Measurements from ENCODE around the gene AFMID.

AFMID gene

DNA sequence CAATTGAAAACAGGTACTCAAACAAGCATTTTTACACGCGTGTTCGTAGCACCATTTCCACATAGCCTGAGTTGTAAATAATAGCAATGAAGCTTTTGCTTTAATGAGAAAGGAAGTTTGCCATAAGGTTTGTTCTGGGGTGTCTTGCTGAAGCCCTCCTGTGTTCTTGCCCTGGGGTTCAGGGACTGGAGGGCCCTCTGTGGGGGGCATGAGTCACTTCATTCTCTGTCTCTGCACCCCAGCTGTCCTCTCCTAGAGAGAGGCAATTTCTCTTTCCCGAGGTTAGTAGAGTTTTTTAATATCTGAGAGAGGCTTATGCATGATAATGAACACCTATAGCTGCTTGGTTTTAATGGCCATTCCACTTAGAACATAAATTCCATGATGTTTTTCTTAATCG is 9.6 kb downstream of the AFMID start:
- Histone ChIP-seq H2BK5ac (ENCODE audit: low read depth, low read length, poor library complexity, severe bottlenecking) (no peak overlapping the region), H2AFZ (ENCODE audit: low read depth, low read length) (no peak overlapping the region), H2BK15ac (ENCODE audit: low read depth, poor library complexity, severe bottlenecking) (no peak overlapping the region), H3K36me3 (ENCODE audit: control insufficient read depth in 1 of 2, insufficient read depth in 2 of 2, low read depth in 1 of 2, low read length in 2 of 2) (peaks cover 5 to 19% of the 10 kb centered on the region in 2 experiments), H3K4me3 (ENCODE audit: insufficient read depth in 1 of 2, low read depth in 1 of 2, low read length in 2 of 2) (no peak overlapping the region), H3K4ac (ENCODE audit: low read depth in 1 of 2, low read length in 2 of 2) (no peak overlapping the region), H3K27me3 (ENCODE audit: control insufficient read depth in 1 of 2, insufficient read depth in 1 of 2, low read length in 2 of 2) (no peaks in the 10 kb centered on the region), H3K4me2 (ENCODE audit: low read length, poor library complexity, severe bottlenecking) (no peak overlapping the region), H3K4me1 (ENCODE audit: control insufficient read depth, insufficient read depth, low read depth, low read length) (peaks cover 19% of the 10 kb centered on the region), H2BK12ac (ENCODE audit: low read length in 2 of 2) (no peak overlapping the region), H2BK120ac (ENCODE audit: low read depth, low read length) (no peak overlapping the region), H3K79me1 (replicated peaks; ENCODE audit: low read length, poor library complexity, severe bottlenecking) (peaks cover 5% of the 10 kb centered on the region), H3K23ac (ENCODE audit: low read length in 2 of 2) (no peak overlapping the region), H3K27ac (ENCODE audit: low read length, poor library complexity, severe bottlenecking) (peak overlapping the region; percentile 21), H3K9me3 (ENCODE audit: control insufficient read depth, low read length) (no peaks in the 10 kb centered on the region), H2AK5ac (ENCODE audit: low read length, severe bottlenecking) (no peak overlapping the region), H4K91ac (ENCODE audit: low read length) (no peak overlapping the region), H3K18ac (ENCODE audit: low read depth in 1 of 2, low read length in 2 of 2) (no peak overlapping the region), H3K14ac (ENCODE audit: low read length in 2 of 2) (no peak overlapping the region), H3K9ac (ENCODE audit: low read length) (no peak overlapping the region), H4K8ac (ENCODE audit: low read length) (no peak overlapping the region)
- DNase-seq: no peak
- 98% methylated on average over 4 of the region's 5 CpGs for WGBS

DNA sequence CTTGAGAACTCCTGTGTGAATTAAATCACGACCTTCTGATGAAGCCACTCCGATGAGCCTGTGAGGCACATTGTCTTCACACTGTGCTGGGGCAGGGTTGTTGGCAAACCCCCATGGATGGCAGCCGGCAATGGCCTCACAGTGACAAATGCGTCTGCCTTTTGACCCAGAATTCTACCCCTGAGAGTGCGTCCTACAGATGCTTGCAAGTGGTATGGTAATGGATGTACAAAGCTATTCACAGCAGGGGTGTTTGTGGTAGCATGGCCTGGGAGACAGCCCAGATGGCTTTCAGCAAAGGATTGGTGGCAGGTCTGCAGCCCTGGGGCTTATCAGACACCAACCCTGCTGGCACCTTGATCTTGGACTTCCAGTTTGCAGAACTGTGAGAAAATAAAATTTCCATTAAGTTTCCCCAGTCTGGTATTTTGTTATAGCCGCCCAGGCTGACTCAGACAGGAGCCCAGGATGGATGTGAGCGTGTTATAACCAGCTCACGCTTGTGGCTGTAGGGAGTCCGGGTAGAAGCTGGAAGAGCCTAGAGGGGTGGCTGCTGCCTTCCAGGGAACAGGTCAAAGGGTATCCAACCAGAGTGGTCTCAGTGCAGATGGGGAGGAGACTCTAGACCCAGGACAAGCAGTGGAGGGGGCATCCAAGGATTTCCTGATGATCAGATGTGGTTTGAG is 10.1 kb downstream of the AFMID start:
- Histone ChIP-seq H3K14ac (ENCODE audit: low read length in 2 of 2) (no peak overlapping the region), H3K4ac (ENCODE audit: low read depth in 1 of 2, low read length in 2 of 2) (no peak overlapping the region), H3K18ac (ENCODE audit: low read depth in 1 of 2, low read length in 2 of 2) (no peak overlapping the region), H2AK5ac (ENCODE audit: low read length, severe bottlenecking) (no peak overlapping the region), H3K4me3 (ENCODE audit: insufficient read depth in 1 of 2, low read depth in 1 of 2, low read length in 2 of 2) (no peak overlapping the region), H3K36me3 (ENCODE audit: control insufficient read depth in 1 of 2, insufficient read depth in 2 of 2, low read depth in 1 of 2, low read length in 2 of 2) (peaks cover 5 to 19% of the 10 kb centered on the region in 2 experiments), H3K9me3 (ENCODE audit: control insufficient read depth, low read length) (no peaks in the 10 kb centered on the region), H3K23ac (ENCODE audit: low read length in 2 of 2) (no peak overlapping the region), H4K91ac (ENCODE audit: low read length) (no peak overlapping the region), H3K4me2 (ENCODE audit: low read length, poor library complexity, severe bottlenecking) (no peak overlapping the region), H2BK12ac (ENCODE audit: low read length in 2 of 2) (no peak overlapping the region), H3K4me1 (ENCODE audit: control insufficient read depth, insufficient read depth, low read depth, low read length) (peaks cover 19% of the 10 kb centered on the region), H2AFZ (ENCODE audit: low read depth, low read length) (no peak overlapping the region), H2BK120ac (ENCODE audit: low read depth, low read length) (no peak overlapping the region), H2BK5ac (ENCODE audit: low read depth, low read length, poor library complexity, severe bottlenecking) (no peak overlapping the region), H3K27me3 (ENCODE audit: control insufficient read depth in 1 of 2, insufficient read depth in 1 of 2, low read length in 2 of 2) (no peaks in the 10 kb centered on the region), H4K8ac (ENCODE audit: low read length) (no peak overlapping the region), H3K9ac (ENCODE audit: low read length) (no peak overlapping the region), H2BK15ac (ENCODE audit: low read depth, poor library complexity, severe bottlenecking) (no peak overlapping the region), H3K27ac (ENCODE audit: low read length, poor library complexity, severe bottlenecking) (peak overlapping the region; percentile 34), H3K79me1 (replicated peaks; ENCODE audit: low read length, poor library complexity, severe bottlenecking) (peaks cover 5% of the 10 kb centered on the region)
- 82% methylated on average over 9 of the region's 9 CpGs for WGBS
- no peak for DNase-seq

- Histone ChIP-seq H3K27ac (ENCODE audit: low read length, poor library complexity, severe bottlenecking) (no peak overlapping the region), H2BK12ac (ENCODE audit: low read length in 2 of 2) (no peak overlapping the region), H3K9ac (ENCODE audit: low read length) (no peak overlapping the region), H4K8ac (ENCODE audit: low read length) (no peak overlapping the region), H3K4me2 (ENCODE audit: low read length, poor library complexity, severe bottlenecking) (no peak overlapping the region), H3K4me1 (ENCODE audit: control insufficient read depth, insufficient read depth, low read depth, low read length) (peaks cover 19% of the 10 kb centered on the region), H3K23ac (ENCODE audit: low read length in 2 of 2) (no peak overlapping the region), H4K91ac (ENCODE audit: low read length) (no peak overlapping the region), H3K4me3 (ENCODE audit: insufficient read depth in 1 of 2, low read depth in 1 of 2, low read length in 2 of 2) (no peak overlapping the region), H2BK5ac (ENCODE audit: low read depth, low read length, poor library complexity, severe bottlenecking) (no peak overlapping the region), H3K4ac (ENCODE audit: low read depth in 1 of 2, low read length in 2 of 2) (no peak overlapping the region), H2BK120ac (ENCODE audit: low read depth, low read length) (no peak overlapping the region), H3K36me3 (ENCODE audit: control insufficient read depth in 1 of 2, insufficient read depth in 2 of 2, low read depth in 1 of 2, low read length in 2 of 2) (peaks cover 0 to 26% of the 10 kb centered on the region in 2 experiments), H2BK15ac (ENCODE audit: low read depth, poor library complexity, severe bottlenecking) (no peak overlapping the region), H3K79me1 (replicated peaks; ENCODE audit: low read length, poor library complexity, severe bottlenecking) (peaks cover 3% of the 10 kb centered on the region), H3K14ac (ENCODE audit: low read length in 2 of 2) (no peak overlapping the region), H2AK5ac (ENCODE audit: low read length, severe bottlenecking) (no peak overlapping the region), H2AFZ (ENCODE audit: low read depth, low read length) (no peak overlapping the region), H3K18ac (ENCODE audit: low read depth in 1 of 2, low read length in 2 of 2) (no peak overlapping the region), H3K9me3 (ENCODE audit: control insufficient read depth, low read length) (no peaks in the 10 kb centered on the region), H3K27me3 (ENCODE audit: control insufficient read depth in 1 of 2, insufficient read depth in 1 of 2, low read length in 2 of 2) (no peaks in the 10 kb centered on the region)
- DNase-seq: no peak
- 94% methylated on average over 6 of the region's 6 CpGs for WGBS
Measured at GRCh38 chr17:78200451-78200850, 13.3 kb downstream of the AFMID start.

GRCh38 chr17:78202666-78203065 is 15.5 kb downstream of the AFMID start:
- peaks cover 3% of the 10 kb centered on the region for H3K79me1 ChIP-seq (replicated peaks; ENCODE audit: low read length, poor library complexity, severe bottlenecking)
- no peak overlapping the region for H2BK5ac ChIP-seq (ENCODE audit: low read depth, low read length, poor library complexity, severe bottlenecking)
- no peak overlapping the region for H2BK15ac ChIP-seq (ENCODE audit: low read depth, poor library complexity, severe bottlenecking)
- DNase-seq: no peak
- H3K18ac ChIP-seq (ENCODE audit: low read depth in 1 of 2, low read length in 2 of 2): no peak overlapping the region
- no peak overlapping the region for H4K91ac ChIP-seq (ENCODE audit: low read length)
- no peak overlapping the region for H3K9ac ChIP-seq (ENCODE audit: low read length)
- no peak overlapping the region for H4K8ac ChIP-seq (ENCODE audit: low read length)
- peaks cover 6% of the 10 kb centered on the region for H3K4me1 ChIP-seq (ENCODE audit: control insufficient read depth, insufficient read depth, low read depth, low read length)
- H3K4ac ChIP-seq (ENCODE audit: low read depth in 1 of 2, low read length in 2 of 2): no peak overlapping the region
- H3K23ac ChIP-seq (ENCODE audit: low read length in 2 of 2): no peak overlapping the region
- no peaks in the 10 kb centered on the region for H3K27me3 ChIP-seq (ENCODE audit: control insufficient read depth in 1 of 2, insufficient read depth in 1 of 2, low read length in 2 of 2)
- H2BK120ac ChIP-seq (ENCODE audit: low read depth, low read length): no peak overlapping the region
- no peak overlapping the region for H3K14ac ChIP-seq (ENCODE audit: low read length in 2 of 2)
- no peak overlapping the region for H2AFZ ChIP-seq (ENCODE audit: low read depth, low read length)
- no peak overlapping the region for H3K4me2 ChIP-seq (ENCODE audit: low read length, poor library complexity, severe bottlenecking)
- no peak overlapping the region for H2AK5ac ChIP-seq (ENCODE audit: low read length, severe bottlenecking)
- H2BK12ac ChIP-seq (ENCODE audit: low read length in 2 of 2): no peak overlapping the region
- H3K36me3 ChIP-seq (ENCODE audit: control insufficient read depth in 1 of 2, insufficient read depth in 2 of 2, low read depth in 1 of 2, low read length in 2 of 2): peaks cover 0 to 33% of the 10 kb centered on the region in 2 experiments
- H3K27ac ChIP-seq (ENCODE audit: low read length, poor library complexity, severe bottlenecking): no peak overlapping the region
- no peaks in the 10 kb centered on the region for H3K9me3 ChIP-seq (ENCODE audit: control insufficient read depth, low read length)
- 96% methylated on average over 8 of the region's 8 CpGs for WGBS
- no peak overlapping the region for H3K4me3 ChIP-seq (ENCODE audit: insufficient read depth in 1 of 2, low read depth in 1 of 2, low read length in 2 of 2)
